GM12878 (cell line): Measurements from ENCODE around the gene TMCO5A. TPM values are rescaled to one million over a fixed set of nuclear protein-coding genes. Genes with fewer than 3 reads are reported as not detected.

ENCODE experiments used
- ATAC-seq: fragments of 200-7000 bp; cut with Tn5 transposase; 3 replicates; pipeline ENCODE4 v1.9.1; 2020; ENCODE audit warnings: mild to moderate bottlenecking, moderate library complexity
- BruUV-seq: library from RNA; stranded (reverse); fragments of 400-500 nt; replicated peaks from 2 replicates; lab custom pipeline; 2021; lab: Mats Ljungman, UMichigan
- CTCF ChIA-PET: fragments of 300-600 bp; sonication (Branson Sonifier 250); formaldehyde crosslinking; extraction: SDS; loops from one replicate; lab custom pipeline; 2021; ENCODE audit warnings: inconsistent platforms; lab: Yijun Ruan, JAX
- POLR2A ChIA-PET: fragments of 350-600 bp; formaldehyde crosslinking; extraction: SDS; loops from one replicate; lab custom pipeline; 2021; ENCODE audit warnings: inconsistent platforms; lab: Charles Lee
- RAD21 ChIA-PET: fragments of 300-600 bp; sonication (Branson Sonifier 250); formaldehyde crosslinking; loops from one replicate; lab custom pipeline; 2023; ENCODE audit warnings: antibody characterized with exemption; ENCODE audit not compliant: unreplicated experiment; lab: Charles Lee
- SMC1A ChIA-PET: fragments of 300-600 bp; sonication (Branson Sonifier 250); formaldehyde crosslinking; loops from one replicate; lab custom pipeline; 2023; ENCODE audit not compliant: unreplicated experiment, uncharacterized antibody; lab: Charles Lee
- DNase-seq: peaks from one replicate; pipeline ENCODE4 v3.0.0-alpha.2; 2011; ENCODE audit warnings: low read depth, low spot score
- FAIRE-seq: peaks from 3 replicates; lab custom pipeline; 2011; peaks lifted over from hg19 to GRCh38; lab: Jason Lieb, UNC
- H2AFZ ChIP-seq: 2 replicates; pipeline ENCODE4 v1.6.0; 2011; ENCODE audit warnings: low read depth, low read length, control low read depth; ENCODE audit not compliant: control insufficient read depth
- H3K27ac ChIP-seq: 2 replicates; pipeline ENCODE4 v1.5.1; 2011; ENCODE audit warnings: control low read depth; ENCODE audit not compliant: control insufficient read depth, insufficient read depth
- H3K27me3 ChIP-seq, 2 experiments: replicated peaks in 1 of 2; 2 replicates each; pipeline versions ENCODE4 v1.6.0 to v1.6.1; 2011; ENCODE audit warnings: low read length in 1 of 2; ENCODE audit not compliant: control insufficient read depth in 2 of 2, insufficient read depth in 2 of 2
- H3K36me3 ChIP-seq, 2 experiments: 2 replicates each; pipeline ENCODE4 v1.5.1; 2011; ENCODE audit warnings: low read length in 1 of 2; ENCODE audit not compliant: control insufficient read depth in 2 of 2, insufficient read depth in 2 of 2
- H3K4me1 ChIP-seq: 2 replicates; pipeline ENCODE4 v1.6.1; 2011; ENCODE audit warnings: mild to moderate bottlenecking, low read length, moderate library complexity, mixed read lengths; ENCODE audit not compliant: control insufficient read depth, insufficient read depth
- H3K4me2 ChIP-seq: 2 replicates; pipeline ENCODE4 v1.6.0; 2011; ENCODE audit warnings: control low read depth; ENCODE audit not compliant: control insufficient read depth, insufficient read depth
- H3K4me3 ChIP-seq: fragments of 200-600 bp; sonication (generic); 2 replicates; pipeline ENCODE4 v1.5.1; 2016
- H3K79me2 ChIP-seq: 2 replicates; pipeline ENCODE4 v1.6.0; 2011; ENCODE audit warnings: low read length; ENCODE audit not compliant: control insufficient read depth, insufficient read depth
- H3K9ac ChIP-seq: 2 replicates; pipeline ENCODE4 v1.8.0; 2011; ENCODE audit warnings: low read length, control low read depth, mixed read lengths; ENCODE audit not compliant: control insufficient read depth, insufficient read depth
- H3K9me3 ChIP-seq: replicated peaks from 3 replicates; pipeline ENCODE4 v1.5.1; 2011; ENCODE audit warnings: mild to moderate bottlenecking, low read length; ENCODE audit not compliant: control insufficient read depth, insufficient read depth
- H4K20me1 ChIP-seq: 2 replicates; pipeline ENCODE4 v1.6.0; 2011; ENCODE audit not compliant: control insufficient read depth, insufficient read depth
- CBX5 ChIP-seq: sonication (generic); IDR thresholded peaks from 2 replicates; pipeline ENCODE4 v1.6.1; 2016; ENCODE audit warnings: low read depth, moderate library complexity, mild to moderate bottlenecking, inconsistent platforms
- CEBPZ ChIP-seq: fragments of 150-350 bp; IDR thresholded peaks from 2 replicates; pipeline ENCODE4 v1.6.1; 2016; ENCODE audit warnings: low read depth, low read length
- EZH2 ChIP-seq: IDR thresholded peaks from 2 replicates; pipeline ENCODE4 v1.6.1; 2012; ENCODE audit warnings: low read depth, mild to moderate bottlenecking, control low read depth, inconsistent platforms, low read length, borderline replicate concordance; ENCODE audit not compliant: control insufficient read depth
- HCFC1 ChIP-seq: fragments of 150-350 bp; IDR thresholded peaks from 2 replicates; pipeline ENCODE4 v1.6.1; 2014; ENCODE audit warnings: low read length
- HSF1 ChIP-seq: fragments of 150-350 bp; IDR thresholded peaks from 2 replicates; pipeline ENCODE4 v1.6.1; 2014; ENCODE audit warnings: mild to moderate bottlenecking, low read depth, low read length
- MEF2B ChIP-seq: fragments of 450-650 bp; IDR thresholded peaks from 2 replicates; pipeline ENCODE4 v1.6.1; 2018; ENCODE audit warnings: mild to moderate bottlenecking, moderate library complexity; ENCODE audit not compliant: partially characterized antibody, poor library complexity, severe bottlenecking
- MTA3 ChIP-seq: IDR thresholded peaks from 2 replicates; pipeline ENCODE4 v1.6.1; 2012; ENCODE audit warnings: low read length, inconsistent platforms, borderline replicate concordance
- MYB ChIP-seq: fragments of 150-350 bp; IDR thresholded peaks from 2 replicates; pipeline ENCODE4 v1.6.1; 2014; ENCODE audit warnings: mild to moderate bottlenecking, low read depth, low read length, borderline replicate concordance
- NR2F1 ChIP-seq: fragments of 450-650 bp; conservative IDR thresholded peaks from 2 replicates; pipeline ENCODE4 v1.6.1; 2017; ENCODE audit warnings: mild to moderate bottlenecking
- PAX8 ChIP-seq: fragments of 450-650 bp; IDR thresholded peaks from 2 replicates; pipeline ENCODE4 v1.6.1; 2017; ENCODE audit warnings: mild to moderate bottlenecking, moderate library complexity
- POLR2AphosphoS5 ChIP-seq: IDR thresholded peaks from 2 replicates; pipeline ENCODE4 v1.6.1; 2011; ENCODE audit warnings: mild to moderate bottlenecking, low read length, inconsistent platforms
- SIN3A ChIP-seq: IDR thresholded peaks from 2 replicates; pipeline ENCODE4 v1.6.1; 2012; ENCODE audit warnings: low read depth, low read length, improper control_type of control experiment
- SPI1 ChIP-seq: IDR thresholded peaks from 2 replicates; pipeline ENCODE4 v1.6.1; 2011; ENCODE audit warnings: low read depth, mild to moderate bottlenecking, low read length, moderate library complexity, borderline replicate concordance; ENCODE audit not compliant: insufficient read depth
- SREBF1 ChIP-seq: IDR thresholded peaks from 2 replicates; pipeline ENCODE4 v1.6.1; 2012; ENCODE audit warnings: mild to moderate bottlenecking, low read length
- SUPT20H ChIP-seq: IDR thresholded peaks from 2 replicates; pipeline ENCODE4 v1.6.1; 2011; ENCODE audit warnings: low read depth, mild to moderate bottlenecking, low read length, moderate library complexity, borderline replicate concordance; ENCODE audit not compliant: control insufficient read depth
- TAF1 ChIP-seq: IDR thresholded peaks from 2 replicates; pipeline ENCODE4 v1.6.1; 2011; ENCODE audit warnings: mild to moderate bottlenecking, low read depth, low read length, borderline replicate concordance
- TARDBP ChIP-seq: IDR thresholded peaks from 2 replicates; pipeline ENCODE4 v1.6.1; 2016; ENCODE audit warnings: borderline replicate concordance
- YBX1 ChIP-seq: fragments of 450-650 bp; IDR thresholded peaks from 2 replicates; pipeline ENCODE4 v1.6.1; 2016; ENCODE audit warnings: antibody characterized with exemption
- WGBS: methylation state at CpG from one replicate; pipeline ENCODE4 v1.1.6; 2016; ENCODE audit warnings: low lambda C conversion rate; ENCODE audit not compliant: insufficient replicate concordance, insufficient coverage; ENCODE audit errors: missing lambda C conversion rate; 5-methylcytosine and 5-hydroxymethylcytosine counted together
- in situ Hi-C: fragments of 300-500 bp; cut with MboI; formaldehyde crosslinking; loops from 9 replicates; pipeline ENCODE4 v1.14.3; 2018; ENCODE audit warnings: mixed read lengths
- intact Hi-C: fragments of 100-400 bp; cut with micrococcal nuclease; formaldehyde crosslinking; loops from one replicate; pipeline ENCODE4 v1.14.2; 2022; ENCODE audit not compliant: unreplicated experiment
- polyA plus RNA-seq, 11 experiments: library from polyadenylated mRNA; depleted of rRNA in 4 of 11; unstranded in 6 of 11; stranded (reverse) in 5 of 11; fragments of >200 nt; fragmentation: Nextera tagmentation in 4 of 11; fragmentation: Illumina TruSeq in 1 of 11; extraction: Ambion mirVana in 4 of 11; extraction: Trizol in 1 of 11; gene quantifications; 1 replicate in 1 of 11; 2 replicates in 10 of 11; pipeline versions ENCODE4 v1.2.1 to v1.2.3, GENCODE V29; 2011 to 2016; ENCODE audit warnings: inconsistent platforms in 2 of 11, missing spikeins in 2 of 11, low read depth in 1 of 11
- total RNA-seq, 4 experiments: library from RNA; depleted of rRNA in 3 of 4; stranded (reverse); fragments of >200 nt in 3 of 4; fragmentation: Illumina TruSeq in 1 of 4; extraction: Trizol in 1 of 4; gene quantifications; 2 replicates each; pipeline versions ENCODE4 v1.2.1 to v1.2.3, GENCODE V29; 2013 to 2021

Gene TMCO5A
- total and polyA plus RNA-seq, 10 of the 15 experiments (the other 5 are each of a cell fraction or from before 2014, with no cell fraction given) = not detected

DNA sequence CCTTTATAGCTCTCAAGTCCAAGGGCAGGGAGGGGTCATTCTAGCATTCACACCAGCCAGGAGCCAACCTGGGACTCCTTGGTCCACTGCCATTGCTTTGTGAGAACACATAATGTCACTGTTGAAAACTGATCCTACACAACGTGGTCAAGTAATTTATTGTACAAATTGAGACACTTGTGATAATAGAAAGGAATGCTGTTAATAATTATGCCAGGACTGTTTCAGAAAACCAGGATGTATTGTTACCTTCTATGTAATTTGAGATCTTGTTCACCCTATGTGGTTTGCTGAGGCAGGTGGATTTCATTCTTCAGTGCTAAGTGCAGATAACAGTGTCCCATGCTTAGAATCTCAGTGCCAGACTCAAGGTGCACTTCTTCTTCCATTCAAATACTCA lies 33.3 kb downstream of the TMCO5A start:
- H3K9ac ChIP-seq = no peak overlapping the region
- TF ChIP-seq CBX5 (no peak), MEF2B (no peak), TAF1 (no peak), NR2F1 (no peak), SUPT20H (no peak), MYB (no peak), HSF1 (no peak), HCFC1 (no peak), MTA3 (no peak), YBX1 (no peak), TARDBP (no peak), SIN3A (no peak), CEBPZ (no peak), EZH2 (no peak), SPI1 (no peak), POLR2AphosphoS5 (no peak), PAX8 (no peak), SREBF1 (no peak)
- no peaks in the 10 kb centered on the region for H3K9me3 ChIP-seq
- POLR2A ChIA-PET = no interaction called here
- H3K4me1 ChIP-seq = no peaks in the 10 kb centered on the region
- no peak overlapping the region for H3K4me2 ChIP-seq
- in situ Hi-C loops = no loop called here
- BruUV-seq = no TSS peak
- ATAC-seq (no peak), DNase-seq (no peak), FAIRE-seq (no peak)
- no peaks in the 10 kb centered on the region for H4K20me1 ChIP-seq
- WGBS = 5% methylated on average over 1 of the region's 1 CpG
- H3K27ac ChIP-seq = no peak overlapping the region
- no peaks in the 10 kb centered on the region for H3K27me3 ChIP-seq
- no peak overlapping the region for H2AFZ ChIP-seq
- SMC1A ChIA-PET = no interaction called here
- H3K36me3 ChIP-seq = no peaks in the 10 kb centered on the region
- H3K79me2 ChIP-seq = no peaks in the 10 kb centered on the region
- intact Hi-C loops = no loop called here
- CTCF ChIA-PET = no interaction called here
- no peak overlapping the region for H3K4me3 ChIP-seq
- RAD21 ChIA-PET = no interaction called here
